GM21737 (cell line): ENCODE data around the gene DMXL1.
"Not testable (repeated sequence)": the region's sequence is repeated elsewhere in the genome, so short reads cannot be mapped to it uniquely, and the experiment has no call there.

Experiments
- ATAC-seq: cut with Tn5 transposase; IDR thresholded peaks from one replicate; pipeline ENCODE4 v1.9.1; 2021; ENCODE audit warnings: mild to moderate bottlenecking, moderate library complexity; ENCODE audit not compliant: unreplicated experiment

Gene DMXL1

GRCh38 chr5:119187776-119188529, 117.1 kb downstream of the DMXL1 start:
- no peak for ATAC-seq

- no peak for ATAC-seq
Measured at GRCh38 chr5:119190470-119191095, 119.7 kb downstream of the DMXL1 start.

DNA sequence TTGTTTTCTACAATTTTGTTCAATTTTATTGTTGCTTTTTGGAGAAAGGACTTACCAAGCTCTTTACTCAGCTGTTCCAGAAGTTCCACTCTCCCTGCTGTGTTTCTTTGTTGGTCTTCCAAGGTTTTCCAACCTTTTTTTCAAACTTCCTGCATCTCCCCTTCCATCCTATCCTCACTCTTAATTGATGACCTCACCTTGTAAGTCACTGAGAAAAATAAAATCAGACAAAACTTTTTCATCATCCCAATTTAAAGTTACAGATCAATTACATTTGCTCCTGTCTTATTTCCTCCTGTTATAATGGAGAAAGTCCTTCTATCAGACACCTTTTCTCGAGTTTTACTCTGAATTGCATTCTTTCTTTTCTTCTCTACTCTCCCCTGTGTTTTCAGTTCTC, 121.1 kb downstream of the DMXL1 start:
- no peak for ATAC-seq

GRCh38 chr5:119200795-119201194, 129.9 kb downstream of the DMXL1 start:
- ATAC-seq, result no peak

GRCh38 chr5:119207105-119207504, 136.2 kb downstream of the DMXL1 start:
- ATAC-seq, result no peak

- ATAC-seq, result no peak
Measured at GRCh38 chr5:119212026-119212425, 141.1 kb downstream of the DMXL1 start.

- ATAC-seq, result no peak
Measured at GRCh38 chr5:119212676-119213075, 141.8 kb downstream of the DMXL1 start.

- ATAC-seq, result no peak
Measured at GRCh38 chr5:119217183-119217582, 146.3 kb downstream of the DMXL1 start.

GRCh38 chr5:119218830-119219782, 148.2 kb downstream of the DMXL1 start:
- no peak for ATAC-seq

GRCh38 chr5:119220576-119221197, 149.8 kb downstream of the DMXL1 start:
- peak; percentile 74 for ATAC-seq

- no peak for ATAC-seq
Measured at GRCh38 chr5:119221330-119221729, 150.4 kb downstream of the DMXL1 start.

- no peak for ATAC-seq
Measured at GRCh38 chr5:119229950-119230349, 159.1 kb downstream of the DMXL1 start.

GRCh38 chr5:119238265-119239118, 167.6 kb downstream of the DMXL1 start:
- no peak for ATAC-seq

DNA sequence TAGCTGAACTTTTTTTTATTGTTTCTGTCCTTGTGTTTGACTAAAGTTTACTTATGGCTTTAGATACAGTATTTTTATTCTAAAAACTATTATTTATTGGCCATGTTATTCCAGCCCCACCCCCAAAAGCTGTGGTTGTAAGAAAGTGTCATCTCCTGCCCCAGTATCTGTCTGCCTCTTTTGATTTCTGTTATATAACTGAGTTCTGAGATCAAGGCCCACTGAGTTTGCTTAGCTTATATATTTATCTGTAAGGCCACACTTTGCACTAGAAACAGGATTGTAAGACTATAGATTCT, 168.2 kb downstream of the DMXL1 start:
- ATAC-seq, result no peak

GRCh38 chr5:119239826-119240225, 168.9 kb downstream of the DMXL1 start:
- not testable (repeated sequence) for ATAC-seq

DNA sequence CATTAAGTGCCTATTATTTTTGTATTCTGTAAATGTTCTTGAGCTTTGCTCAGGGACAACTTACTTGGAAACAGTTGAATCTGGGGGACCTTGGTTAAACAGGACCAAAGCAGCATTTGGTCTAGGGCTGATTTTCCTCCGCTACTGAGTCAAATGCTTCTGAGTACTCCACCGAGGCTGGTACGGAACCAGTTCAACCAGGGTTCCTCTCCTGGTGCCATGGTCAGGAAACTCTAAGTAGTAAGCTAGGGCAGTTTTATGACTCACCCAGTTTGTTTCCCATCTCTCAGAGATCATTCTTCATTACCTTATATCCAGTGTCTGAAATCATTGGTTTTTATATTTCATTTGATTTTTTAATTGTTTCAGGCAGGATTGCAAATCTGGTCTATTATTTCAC, 173.0 kb downstream of the DMXL1 start:
- ATAC-seq, result no peak

GRCh38 chr5:119250946-119251901, 180.3 kb downstream of the DMXL1 start:
- no peak for ATAC-seq

- ATAC-seq, result no peak
Measured at GRCh38 chr5:119255571-119256356, 184.9 kb downstream of the DMXL1 start.
